Measurements from ENCODE around the gene ACOT11.

Gene ACOT11

DNA sequence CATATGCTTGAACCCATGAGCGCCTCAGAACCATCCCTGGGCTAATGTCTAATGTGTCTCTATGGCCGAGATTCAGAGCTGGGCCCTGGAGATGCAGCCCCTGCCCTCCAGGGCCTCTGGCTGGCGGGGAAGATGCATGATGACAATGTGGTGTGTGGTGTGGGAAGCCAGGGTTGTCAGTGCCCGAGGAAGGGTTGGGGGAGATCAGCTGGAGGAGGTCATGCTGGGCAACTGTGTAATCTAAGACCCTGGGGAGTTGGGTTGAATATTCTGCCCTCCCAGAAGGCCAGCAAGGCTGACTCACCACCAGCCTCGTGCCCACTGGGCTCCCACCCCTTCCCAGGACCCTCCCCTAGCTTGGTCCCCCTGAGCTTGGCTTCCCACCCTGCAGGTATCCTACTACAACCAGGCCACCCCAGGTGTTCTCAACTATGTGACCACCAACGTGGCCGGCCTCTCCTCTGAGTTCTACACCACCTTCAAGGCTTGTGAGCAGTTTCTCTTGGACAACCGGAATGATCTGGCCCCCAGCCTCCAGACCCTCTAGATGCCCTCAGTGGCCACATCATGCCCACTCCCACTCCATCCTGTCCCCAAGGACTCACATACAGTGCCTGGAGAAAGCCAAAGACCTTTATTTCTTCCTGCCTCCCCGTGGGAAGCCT lies 60.7 kb downstream of the ACOT11 start:
- TF ChIP-seq, protein P1, sequence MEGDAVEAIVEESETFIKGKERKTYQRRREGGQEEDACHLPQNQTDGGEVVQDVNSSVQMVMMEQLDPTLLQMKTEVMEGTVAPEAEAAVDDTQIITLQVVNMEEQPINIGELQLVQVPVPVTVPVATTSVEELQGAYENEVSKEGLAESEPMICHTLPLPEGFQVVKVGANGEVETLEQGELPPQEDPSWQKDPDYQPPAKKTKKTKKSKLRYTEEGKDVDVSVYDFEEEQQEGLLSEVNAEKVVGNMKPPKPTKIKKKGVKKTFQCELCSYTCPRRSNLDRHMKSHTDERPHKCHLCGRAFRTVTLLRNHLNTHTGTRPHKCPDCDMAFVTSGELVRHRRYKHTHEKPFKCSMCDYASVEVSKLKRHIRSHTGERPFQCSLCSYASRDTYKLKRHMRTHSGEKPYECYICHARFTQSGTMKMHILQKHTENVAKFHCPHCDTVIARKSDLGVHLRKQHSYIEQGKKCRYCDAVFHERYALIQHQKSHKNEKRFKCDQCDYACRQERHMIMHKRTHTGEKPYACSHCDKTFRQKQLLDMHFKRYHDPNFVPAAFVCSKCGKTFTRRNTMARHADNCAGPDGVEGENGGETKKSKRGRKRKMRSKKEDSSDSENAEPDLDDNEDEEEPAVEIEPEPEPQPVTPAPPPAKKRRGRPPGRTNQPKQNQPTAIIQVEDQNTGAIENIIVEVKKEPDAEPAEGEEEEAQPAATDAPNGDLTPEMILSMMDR (IDR thresholded peaks at IDR 0.05; ENCODE audit: low read depth, low read length): no peak
- H3K4me3 ChIP-seq (replicated peaks in 1 of 2; ENCODE audit: low read depth in 2 of 2, low read length in 2 of 2): no peak overlapping the region
- no peak for DNase-seq (ENCODE audit: low read depth in 2 of 2)

DNA sequence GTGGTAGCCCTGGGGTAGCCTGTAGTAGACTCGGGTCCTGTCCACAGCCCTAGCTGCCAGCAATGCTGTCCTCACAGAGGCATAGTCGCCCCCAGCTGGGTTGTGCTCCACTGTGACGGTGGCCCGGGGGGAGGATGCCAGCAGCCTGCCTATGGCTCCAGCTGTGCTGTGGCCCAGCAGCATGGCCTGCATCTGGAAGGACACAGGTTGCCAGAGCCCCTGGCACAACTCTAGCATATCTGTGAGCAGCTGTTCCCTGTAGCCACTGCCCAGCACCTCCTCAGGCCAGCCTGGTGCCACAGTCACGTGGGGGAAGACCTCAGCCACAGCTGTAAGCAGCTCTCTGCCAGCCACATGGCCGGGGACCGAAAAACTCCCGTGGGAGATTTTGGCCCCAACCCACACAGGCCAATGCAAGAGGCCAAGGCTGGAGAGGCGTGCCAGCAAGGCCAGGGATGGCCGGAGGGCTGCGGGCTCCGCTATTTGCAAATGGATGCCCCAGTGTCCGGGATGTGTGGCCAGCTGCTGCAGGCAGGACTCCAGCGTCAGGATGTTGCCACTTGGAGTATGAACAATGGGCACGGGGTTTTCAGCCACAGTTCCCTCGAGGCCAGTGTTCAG lies 61.4 kb downstream of the ACOT11 start:
- TF ChIP-seq, protein P1 (IDR thresholded peaks at IDR 0.05; ENCODE audit: low read depth, low read length): no peak
- DNase-seq (ENCODE audit: low read depth in 2 of 2): no peak
- no peak overlapping the region for H3K4me3 ChIP-seq (replicated peaks in 1 of 2; ENCODE audit: low read depth in 2 of 2, low read length in 2 of 2)

DNA sequence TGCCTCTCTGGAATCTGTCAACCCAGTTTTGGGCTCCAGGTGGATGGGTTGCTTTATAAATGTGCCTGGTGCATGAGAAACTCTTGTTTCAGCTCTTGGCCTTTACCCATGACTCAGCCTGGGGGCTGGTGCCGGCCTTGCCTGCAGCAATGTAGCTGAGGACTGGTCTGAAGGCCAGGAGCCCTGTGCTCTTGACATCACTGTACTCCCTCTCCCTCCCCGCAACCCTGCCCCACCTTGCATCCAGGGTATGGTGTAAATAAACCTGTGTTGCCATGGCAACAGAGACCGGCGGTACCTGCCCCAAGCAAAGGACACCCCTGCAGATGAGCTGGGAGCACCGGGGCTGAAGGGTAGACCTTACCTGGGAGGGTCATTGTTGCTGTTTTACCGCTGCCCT lies 62.0 kb downstream of the ACOT11 start:
- TF ChIP-seq, protein P1 (IDR thresholded peaks at IDR 0.05; ENCODE audit: low read depth, low read length): no peak
- no peak for DNase-seq (ENCODE audit: low read depth in 2 of 2)
- no peak overlapping the region for H3K4me3 ChIP-seq (replicated peaks in 1 of 2; ENCODE audit: low read depth in 2 of 2, low read length in 2 of 2)

DNA sequence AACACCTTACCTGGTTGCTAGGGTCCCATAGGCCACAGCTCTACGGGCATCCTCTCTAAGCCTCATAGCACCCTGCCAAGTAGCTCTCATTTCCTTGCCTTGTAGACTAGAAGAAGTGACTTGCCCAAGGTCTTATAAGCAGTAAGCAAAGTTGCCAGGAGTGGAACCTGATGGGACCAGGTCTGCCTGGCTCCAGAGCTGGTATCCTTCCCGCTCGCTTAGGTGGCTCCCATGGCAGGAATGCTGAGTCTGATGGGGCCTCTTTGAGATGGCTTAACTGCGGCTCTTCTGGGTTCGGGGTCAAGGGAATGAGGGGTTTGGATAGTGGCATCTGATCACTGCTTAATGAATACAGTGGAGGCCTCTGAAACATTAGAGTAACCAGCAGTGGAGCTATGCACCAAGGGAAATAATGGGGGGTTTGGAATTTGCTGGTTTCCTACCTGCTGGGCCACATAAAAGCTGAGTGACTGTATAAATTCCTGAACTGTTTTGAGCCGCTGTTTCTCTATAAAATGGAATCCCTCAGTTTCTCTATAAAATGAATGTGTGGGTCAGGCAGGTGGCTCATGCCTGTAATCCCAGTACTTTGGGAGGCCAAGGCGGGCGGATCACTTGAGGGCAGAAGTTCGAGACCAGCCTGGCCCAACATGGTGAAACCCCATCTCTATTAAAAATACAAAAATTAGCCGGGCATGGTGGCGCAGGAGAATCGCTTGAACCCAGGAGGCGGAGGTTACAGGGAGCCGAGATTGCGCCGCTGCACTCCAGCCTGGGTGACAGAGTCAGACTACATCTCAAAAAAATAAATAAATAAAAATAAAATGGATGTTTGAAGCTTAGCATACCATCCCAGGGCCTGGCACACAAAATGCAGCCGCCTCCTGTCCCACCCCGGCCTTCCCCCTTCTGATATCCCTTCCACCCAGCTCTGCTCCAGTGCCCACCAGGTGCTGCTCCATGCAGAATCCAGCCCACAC lies 62.9 kb downstream of the ACOT11 start:
- no peak for DNase-seq (ENCODE audit: low read depth in 2 of 2)
- TF ChIP-seq, protein P1 (IDR thresholded peaks at IDR 0.05; ENCODE audit: low read depth, low read length): no peak
- no peak overlapping the region for H3K4me3 ChIP-seq (replicated peaks in 1 of 2; ENCODE audit: low read depth in 2 of 2, low read length in 2 of 2)

DNA sequence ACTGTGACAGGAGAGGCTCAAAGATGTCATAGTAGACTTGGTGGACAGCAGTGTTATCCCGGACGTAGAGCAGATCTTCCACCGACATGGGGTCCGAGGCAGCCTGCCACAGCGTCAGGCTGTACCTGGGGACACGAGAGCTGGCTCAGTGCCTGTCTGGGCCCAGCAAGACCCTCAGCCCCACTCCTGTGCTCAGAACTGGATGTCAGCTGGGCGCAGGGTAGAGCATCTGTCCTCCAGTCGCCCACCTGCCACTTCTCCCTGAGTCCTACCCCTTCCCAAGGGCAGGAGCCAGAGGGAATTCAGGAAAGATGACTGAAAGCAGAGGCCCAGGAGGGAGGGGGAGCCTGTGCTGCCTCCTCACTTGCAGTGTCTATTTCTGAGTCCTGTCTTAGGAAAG lies 63.6 kb downstream of the ACOT11 start:
- DNase-seq (ENCODE audit: low read depth in 2 of 2): no peak
- H3K4me3 ChIP-seq (replicated peaks in 1 of 2; ENCODE audit: low read depth in 2 of 2, low read length in 2 of 2): no peak overlapping the region
- TF ChIP-seq, protein P1 (IDR thresholded peaks at IDR 0.05; ENCODE audit: low read depth, low read length): no peak

DNA sequence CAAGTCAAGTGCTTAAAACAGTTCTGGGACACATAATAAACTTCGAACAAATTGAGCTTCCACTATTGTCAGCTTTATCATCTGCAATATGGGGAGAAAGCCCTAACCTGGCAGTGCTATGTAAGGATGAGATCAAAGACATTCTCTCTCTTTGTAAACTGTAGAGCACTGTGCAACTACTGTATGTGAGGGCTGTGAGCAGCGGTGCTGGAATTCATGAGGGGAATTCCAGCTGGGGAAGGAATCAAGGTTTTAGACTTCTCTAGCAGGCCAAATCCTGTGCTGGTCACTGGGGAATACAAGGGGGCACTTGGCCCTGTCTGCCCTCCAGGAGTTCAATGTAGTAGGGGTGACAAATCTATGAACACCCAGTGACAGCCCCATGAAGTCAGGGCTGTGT lies 66.0 kb downstream of the ACOT11 start:
- H3K4me3 ChIP-seq (replicated peaks in 1 of 2; ENCODE audit: low read depth in 2 of 2, low read length in 2 of 2): no peak overlapping the region
- TF ChIP-seq, protein P1 (IDR thresholded peaks at IDR 0.05; ENCODE audit: low read depth, low read length): no peak
- DNase-seq (ENCODE audit: low read depth in 2 of 2): peak in 1 of 2 donors; percentile 9
